ENCODE measurements around the gene SYN1.

SYN1 gene

GRCh38 chrX:47570794-47571193 is 48.9 kb downstream of the SYN1 start:
- Histone ChIP-seq H3K79me2 (no peaks in the 10 kb centered on the region), H3K27me3 (ENCODE audit: control insufficient read depth, insufficient read depth, low read length) (no peaks in the 10 kb centered on the region), H3K4me3 (ENCODE audit: low read depth, low read length) (no peak overlapping the region), H2AFZ (no peak overlapping the region), H3K9me3 (ENCODE audit: control insufficient read depth, low read length) (no peaks in the 10 kb centered on the region), H3K4me2 (ENCODE audit: low read length) (no peak overlapping the region), H3K9ac (no peak overlapping the region), H3K4me1 (no peaks in the 10 kb centered on the region), H3K27ac (no peak overlapping the region), H3K36me3 (ENCODE audit: control insufficient read depth, insufficient read depth, low read length) (no peaks in the 10 kb centered on the region)
- TF ChIP-seq CTCF (IDR thresholded peaks at IDR 0.05), result no peak

GRCh38 chrX:47568656-47569295 is 50.9 kb downstream of the SYN1 start:
- H3K27ac ChIP-seq, result no peak overlapping the region
- no peak overlapping the region for H3K4me2 ChIP-seq (ENCODE audit: low read length)
- peak; percentile 29 for TF ChIP-seq CTCF (IDR thresholded peaks at IDR 0.05)
- H3K4me3 ChIP-seq (ENCODE audit: low read depth, low read length), result no peak overlapping the region
- H3K27me3 ChIP-seq (ENCODE audit: control insufficient read depth, insufficient read depth, low read length), result no peaks in the 10 kb centered on the region
- no peaks in the 10 kb centered on the region for H3K36me3 ChIP-seq (ENCODE audit: control insufficient read depth, insufficient read depth, low read length)
- H2AFZ ChIP-seq, result no peak overlapping the region
- no peaks in the 10 kb centered on the region for H3K79me2 ChIP-seq
- H3K9me3 ChIP-seq (ENCODE audit: control insufficient read depth, low read length), result no peaks in the 10 kb centered on the region
- no peaks in the 10 kb centered on the region for H3K4me1 ChIP-seq
- no peak overlapping the region for H3K9ac ChIP-seq

- no peak overlapping the region for H3K4me2 ChIP-seq (ENCODE audit: low read length)
- no peaks in the 10 kb centered on the region for H3K4me1 ChIP-seq
- H3K27ac ChIP-seq, result no peak overlapping the region
- no peak overlapping the region for H3K4me3 ChIP-seq (ENCODE audit: low read depth, low read length)
- peaks cover 2% of the 10 kb centered on the region for H3K79me2 ChIP-seq
- no peaks in the 10 kb centered on the region for H3K27me3 ChIP-seq (ENCODE audit: control insufficient read depth, insufficient read depth, low read length)
- no peak overlapping the region for H2AFZ ChIP-seq
- H3K9ac ChIP-seq, result no peak overlapping the region
- no peaks in the 10 kb centered on the region for H3K36me3 ChIP-seq (ENCODE audit: control insufficient read depth, insufficient read depth, low read length)
- no peaks in the 10 kb centered on the region for H3K9me3 ChIP-seq (ENCODE audit: control insufficient read depth, low read length)
- TF ChIP-seq CTCF (IDR thresholded peaks at IDR 0.05), result no peak
Observed at GRCh38 chrX:47566841-47567240, 52.8 kb downstream of the SYN1 start.

GRCh38 chrX:47564438-47565085 is 55.1 kb downstream of the SYN1 start:
- Histone ChIP-seq H3K36me3 (ENCODE audit: control insufficient read depth, insufficient read depth, low read length) (no peaks in the 10 kb centered on the region), H2AFZ (no peak overlapping the region), H3K4me3 (ENCODE audit: low read depth, low read length) (no peak overlapping the region), H3K9me3 (ENCODE audit: control insufficient read depth, low read length) (no peaks in the 10 kb centered on the region), H3K79me2 (peaks cover 6% of the 10 kb centered on the region), H3K9ac (no peak overlapping the region), H3K4me2 (ENCODE audit: low read length) (no peak overlapping the region), H3K27me3 (ENCODE audit: control insufficient read depth, insufficient read depth, low read length) (no peaks in the 10 kb centered on the region), H3K4me1 (no peaks in the 10 kb centered on the region), H3K27ac (no peak overlapping the region)
- no peak for TF ChIP-seq CTCF (IDR thresholded peaks at IDR 0.05)

Data from parathyroid adenoma (tissue), 2 donors.